CD4-positive, CD25-positive, alpha-beta regulatory T cell (primary cell): ENCODE results near the gene DIPK1A. TPM values are rescaled to one million over a fixed set of nuclear protein-coding genes. Genes with fewer than 3 reads are reported as not detected.

ENCODE experiments used
- ATAC-seq, 2 donors: fragments of 150-1000 bp; cut with Tn5 transposase; one replicate each; pipeline ENCODE4 v1.10.0; 2021; ENCODE audit warnings: low read depth in 2 of 2, moderate number of reproducible peaks in 2 of 2, moderate library complexity in 1 of 2
- DNase-seq, 3 donors: peaks; one replicate each; pipeline versions ENCODE4 v3.0.0 to v3.0.0-alpha.2; 2012 to 2022; ENCODE audit warnings: mixed read lengths in 1 of 3
- H3K27ac ChIP-seq: one replicate; pipeline ENCODE4 v1.7.0; 2013; ENCODE audit warnings: mild to moderate bottlenecking, low read length; ENCODE audit not compliant: insufficient read depth, poor library complexity, severe bottlenecking
- H3K27me3 ChIP-seq: one replicate; pipeline ENCODE4 v1.7.0; 2013; ENCODE audit warnings: low read length; ENCODE audit not compliant: control insufficient read depth, insufficient read depth
- H3K36me3 ChIP-seq: one replicate; pipeline ENCODE4 v1.7.0; 2013; ENCODE audit warnings: mild to moderate bottlenecking, low read length, moderate library complexity; ENCODE audit not compliant: control insufficient read depth, insufficient read depth
- H3K4me1 ChIP-seq: 2 replicates; pipeline ENCODE4 v1.7.0; 2013; ENCODE audit warnings: mild to moderate bottlenecking, low read length; ENCODE audit not compliant: insufficient read depth, control insufficient read depth, poor library complexity, severe bottlenecking
- H3K4me3 ChIP-seq: one replicate; pipeline ENCODE4 v1.7.0; 2013; ENCODE audit warnings: low read depth, mild to moderate bottlenecking, low read length, moderate library complexity
- H3K9me3 ChIP-seq, 2 experiments: 1 replicate in 1 of 2; 2 replicates in 1 of 2; pipeline ENCODE4 v1.7.0; 2013; ENCODE audit warnings: low read length in 2 of 2, mild to moderate bottlenecking in 1 of 2, moderate library complexity in 1 of 2; ENCODE audit not compliant: control insufficient read depth in 2 of 2
- H3K27ac Mint-ChIP-seq, 3 donors: one replicate each; pipeline ENCODE4 v1.8.0; 2020 to 2022; ENCODE audit warnings: mild to moderate bottlenecking in 3 of 3, mixed read lengths in 3 of 3, moderate library complexity in 2 of 3
- H3K27me3 Mint-ChIP-seq: one replicate; pipeline ENCODE4 v1.8.0; 2022; ENCODE audit warnings: mild to moderate bottlenecking, mixed read lengths
- H3K36me3 Mint-ChIP-seq: one replicate; pipeline ENCODE4 v1.8.0; 2020; ENCODE audit warnings: mixed read lengths
- H3K4me1 Mint-ChIP-seq, 4 donors: one replicate each; pipeline ENCODE4 v1.8.0; 2020 to 2022; ENCODE audit warnings: mixed read lengths in 4 of 4, mild to moderate bottlenecking in 1 of 4
- H3K4me3 Mint-ChIP-seq, 4 donors: one replicate each; pipeline ENCODE4 v1.8.0; 2020 to 2022; ENCODE audit warnings: mild to moderate bottlenecking in 4 of 4, mixed read lengths in 4 of 4, moderate library complexity in 3 of 4
- H3K9me3 Mint-ChIP-seq, 7 donors: one replicate each; pipeline ENCODE4 v1.8.0; 2020 to 2022; ENCODE audit warnings: mixed read lengths in 7 of 7, mild to moderate bottlenecking in 3 of 7, moderate library complexity in 2 of 7
- polyA plus RNA-seq, 4 donors: library from polyadenylated mRNA; unstranded; fragments of 300-500 nt; fragmentation: Illumina TruSeq; gene quantifications; one replicate each; pipeline ENCODE4 v1.2.3, GENCODE V29; 2021
- total RNA-seq: library from RNA; stranded (reverse); gene quantifications from one replicate; pipeline ENCODE4 v1.2.3, GENCODE V29; 2022

DIPK1A gene
- total and polyA plus RNA-seq, 5 donors from 2014 or later = 10.9 to 19.6 (median 14.7) TPM

DNA sequence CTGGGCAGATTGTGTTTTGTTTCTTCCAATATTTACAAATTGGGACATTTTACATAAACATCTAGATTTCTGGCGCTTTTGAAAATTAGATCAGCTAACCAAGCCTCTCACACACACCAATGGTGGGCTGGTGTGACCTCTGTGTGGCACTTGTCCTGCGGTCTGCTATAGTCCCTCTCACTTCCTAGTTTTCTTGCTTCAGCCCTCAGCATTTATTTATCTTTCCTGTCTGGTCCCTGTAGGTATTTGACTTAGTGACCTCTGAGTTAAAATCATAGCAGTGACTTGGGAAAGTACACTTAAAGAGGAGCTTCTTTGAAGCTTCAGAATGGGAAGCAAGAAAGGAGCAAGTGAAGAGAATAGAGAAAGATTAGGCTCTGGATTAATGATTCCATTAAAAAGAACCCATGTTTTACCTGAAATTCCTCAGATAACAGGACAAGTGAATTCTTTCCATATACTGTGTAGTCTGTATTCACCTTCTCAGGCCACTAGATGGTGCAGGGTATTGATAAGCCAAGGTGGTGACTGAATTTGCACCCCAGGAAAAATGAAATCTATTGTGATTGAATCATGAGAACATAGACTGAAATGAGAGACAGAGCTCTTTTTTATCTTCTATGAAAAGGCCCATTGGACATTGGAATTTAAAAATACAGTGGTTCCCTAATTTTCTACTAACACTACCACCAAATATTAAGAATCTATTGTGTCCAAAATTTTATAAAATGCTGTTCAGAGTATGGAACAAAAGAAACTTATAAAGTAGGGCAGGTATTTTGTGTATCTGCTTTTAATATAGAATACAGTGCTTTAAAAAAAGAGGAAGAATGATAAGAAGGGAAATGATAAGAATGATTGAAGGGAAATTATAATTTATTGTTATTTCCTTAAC, 7.1 kb upstream of the DIPK1A start:
- Mint-ChIP-seq H3K36me3 (no peaks in the 10 kb centered on the region), H3K27me3 (no peaks in the 10 kb centered on the region), H3K4me1 (peaks cover 15 to 25% (median 20%) of the 10 kb centered on the region in 4 donors), H3K9me3 (no peaks in the 10 kb centered on the region), H3K4me3 (peak overlapping the region in 1 of 4 donors; percentile 6), H3K27ac (peak overlapping the region in 2 of 3 donors; percentile 18 to 28)
- no peaks in the 10 kb centered on the region for H3K27me3 ChIP-seq
- peak in 2 of 3 donors; percentile 52 to 71 for DNase-seq
- no peaks in the 10 kb centered on the region for H3K9me3 ChIP-seq
- H3K4me1 ChIP-seq = peaks cover 34% of the 10 kb centered on the region
- H3K4me3 ChIP-seq = no peak overlapping the region
- ATAC-seq = peak; percentile 57 to 63
- no peaks in the 10 kb centered on the region for H3K36me3 ChIP-seq
- H3K27ac ChIP-seq = no peak overlapping the region

- no peaks in the 10 kb centered on the region for H3K27me3 Mint-ChIP-seq
- H3K36me3 ChIP-seq = no peaks in the 10 kb centered on the region
- peak overlapping the region; percentile 52 for H3K4me3 ChIP-seq
- ATAC-seq (peak; percentile 16 to 30), DNase-seq (peak; percentile 30 to 90 (median 70))
- peak overlapping the region; percentile 97 for H3K27ac ChIP-seq
- H3K9me3 Mint-ChIP-seq = no peaks in the 10 kb centered on the region
- H3K4me3 Mint-ChIP-seq = no peak overlapping the region
- H3K9me3 ChIP-seq = no peaks in the 10 kb centered on the region
- no peaks in the 10 kb centered on the region for H3K27me3 ChIP-seq
- no peak overlapping the region for H3K27ac Mint-ChIP-seq
- peaks cover 12 to 20% (median 16%) of the 10 kb centered on the region in 4 donors for H3K4me1 Mint-ChIP-seq
- H3K36me3 Mint-ChIP-seq = no peaks in the 10 kb centered on the region
- peaks cover 43% of the 10 kb centered on the region for H3K4me1 ChIP-seq
Measured at GRCh38 chr1:92964998-92965397, 3.7 kb upstream of the DIPK1A start.

DNA sequence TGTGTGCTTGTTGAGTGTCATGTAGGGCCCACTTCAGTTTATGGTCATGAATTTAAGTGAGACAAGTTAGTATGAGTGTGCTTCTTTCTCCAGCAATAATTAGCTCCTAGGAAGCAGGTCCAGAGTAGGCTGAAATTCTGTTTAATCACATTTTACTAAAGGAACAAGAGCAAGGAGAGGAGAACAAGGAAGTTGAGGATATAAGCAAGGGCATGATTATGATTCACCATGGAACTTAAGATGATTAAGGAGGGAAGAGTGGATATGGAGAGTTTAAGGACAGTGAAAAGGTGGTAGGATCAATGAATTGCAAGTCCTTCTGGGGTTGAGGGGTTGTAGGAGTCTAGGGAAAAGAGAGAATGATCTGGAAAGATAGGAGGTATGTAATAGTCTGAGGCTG, 3.1 kb upstream of the DIPK1A start:
- H3K9me3 Mint-ChIP-seq = no peaks in the 10 kb centered on the region
- H3K9me3 ChIP-seq = no peaks in the 10 kb centered on the region
- H3K27me3 Mint-ChIP-seq = no peaks in the 10 kb centered on the region
- H3K27ac ChIP-seq = peak overlapping the region; percentile 97
- H3K27ac Mint-ChIP-seq = no peak overlapping the region
- H3K4me1 Mint-ChIP-seq = peaks cover 13 to 21% (median 17%) of the 10 kb centered on the region in 4 donors
- H3K4me1 ChIP-seq = peaks cover 50% of the 10 kb centered on the region
- peak overlapping the region; percentile 52 for H3K4me3 ChIP-seq
- no peaks in the 10 kb centered on the region for H3K36me3 Mint-ChIP-seq
- DNase-seq = no peak
- H3K27me3 ChIP-seq = no peaks in the 10 kb centered on the region
- no peak for ATAC-seq
- no peaks in the 10 kb centered on the region for H3K36me3 ChIP-seq
- H3K4me3 Mint-ChIP-seq = no peak overlapping the region

DNA sequence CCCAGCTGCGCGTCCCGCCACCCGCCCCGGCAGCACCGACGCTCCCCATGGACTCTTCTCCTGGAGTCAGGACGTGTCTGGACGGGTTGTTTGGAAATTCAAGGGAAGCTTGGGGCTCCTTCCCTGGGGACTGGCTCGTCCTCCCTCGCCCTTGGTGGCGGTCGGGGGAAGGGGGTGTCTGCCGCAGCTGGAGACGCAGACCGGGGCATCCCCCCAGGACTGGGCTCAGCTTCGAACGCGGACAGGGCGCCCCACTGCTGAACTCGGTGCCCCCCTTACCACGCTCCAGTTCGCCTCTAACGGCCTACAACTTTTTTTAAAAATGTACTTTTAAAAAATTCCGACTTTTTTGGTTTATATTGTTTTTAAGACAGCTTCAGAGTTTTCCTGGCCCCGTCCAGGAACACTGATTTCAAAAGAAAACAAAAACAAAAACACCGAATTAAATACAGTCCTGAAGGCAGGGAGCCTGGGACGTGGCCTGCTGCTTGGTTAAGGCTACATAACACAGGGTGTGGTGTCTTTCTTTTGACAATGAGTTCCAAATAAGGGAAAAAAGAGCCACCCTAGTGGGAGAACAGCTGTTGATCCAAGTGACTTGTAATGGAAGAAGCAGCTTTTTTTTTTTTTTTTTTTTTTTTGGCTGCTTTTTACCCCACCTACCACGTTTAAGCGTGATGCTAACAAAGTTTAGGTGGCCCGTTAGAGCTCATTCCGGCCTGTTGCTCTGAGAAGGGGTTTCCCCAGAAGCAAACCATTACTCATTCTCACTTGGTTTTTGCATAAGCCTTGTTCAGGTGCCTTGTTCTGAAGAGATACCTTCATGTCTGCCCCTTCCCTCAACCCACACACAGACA, 862 bp upstream of the DIPK1A start:
- peak overlapping the region; percentile 97 for H3K27ac ChIP-seq
- DNase-seq (peak; percentile 73 to 95 (median 84)), ATAC-seq (peak; percentile 68 to 74)
- Mint-ChIP-seq H3K4me1 (peaks cover 18 to 31% (median 24%) of the 10 kb centered on the region in 4 donors), H3K4me3 (no peak overlapping the region), H3K9me3 (no peaks in the 10 kb centered on the region), H3K27ac (peak overlapping the region in 1 of 3 donors; percentile 89), H3K36me3 (no peaks in the 10 kb centered on the region), H3K27me3 (no peaks in the 10 kb centered on the region)
- H3K36me3 ChIP-seq = no peaks in the 10 kb centered on the region
- H3K27me3 ChIP-seq = no peaks in the 10 kb centered on the region
- peak overlapping the region; percentile 79 for H3K4me3 ChIP-seq
- H3K9me3 ChIP-seq = no peaks in the 10 kb centered on the region
- H3K4me1 ChIP-seq = peaks cover 72% of the 10 kb centered on the region

DNA sequence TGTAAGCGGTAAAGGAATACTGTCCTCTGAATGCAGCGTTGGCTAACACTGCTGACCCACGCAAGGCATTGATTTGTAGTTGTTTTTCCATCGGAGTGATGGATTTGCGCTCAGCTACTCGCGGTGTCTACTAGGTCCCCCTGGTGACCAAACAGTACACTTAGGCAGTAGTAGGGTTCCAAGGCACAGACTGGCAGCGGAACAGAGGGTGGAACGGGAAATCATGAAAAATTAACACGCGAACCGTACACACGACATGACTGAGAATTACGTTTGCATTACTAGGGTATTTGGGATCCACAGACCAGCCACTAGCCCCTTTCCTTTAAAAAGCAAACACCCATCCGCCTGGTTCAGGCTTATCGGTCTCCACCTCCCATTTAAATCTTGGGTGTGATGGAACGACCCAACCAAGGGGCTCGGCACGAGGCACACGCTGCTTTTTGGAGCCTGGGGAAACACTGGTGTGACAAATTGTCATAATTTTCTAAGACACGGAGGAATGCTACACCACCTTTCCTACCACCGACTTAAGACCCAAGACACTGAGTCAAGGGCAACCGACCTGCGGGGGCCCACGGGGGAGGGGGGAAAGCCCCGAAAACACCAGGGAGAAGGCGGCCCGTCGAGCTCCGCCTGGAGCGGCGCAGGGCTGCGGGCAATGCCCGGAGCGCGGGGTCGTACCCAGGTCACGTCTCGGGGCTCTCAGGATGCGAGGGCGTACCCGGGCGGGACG, 699 bp downstream of the DIPK1A start:
- Mint-ChIP-seq H3K9me3 (no peaks in the 10 kb centered on the region), H3K27ac (peak overlapping the region; percentile 95 to 99 (median 98)), H3K36me3 (no peaks in the 10 kb centered on the region), H3K4me3 (peak overlapping the region; percentile 93 to 98 (median 95)), H3K27me3 (no peaks in the 10 kb centered on the region), H3K4me1 (peaks cover 29 to 46% (median 38%) of the 10 kb centered on the region in 4 donors)
- Histone ChIP-seq H3K27ac (peak overlapping the region; percentile 97), H3K27me3 (no peaks in the 10 kb centered on the region), H3K9me3 (no peaks in the 10 kb centered on the region), H3K4me3 (peak overlapping the region; percentile 93), H3K36me3 (no peaks in the 10 kb centered on the region), H3K4me1 (peaks cover 85% of the 10 kb centered on the region)
- peak; percentile 55 to 57 for ATAC-seq
- DNase-seq = peak; percentile 48 to 91 (median 84)

GRCh38 chr1:92958203-92958970, 2.9 kb downstream of the DIPK1A start:
- Mint-ChIP-seq H3K9me3 (no peaks in the 10 kb centered on the region), H3K27ac (peak overlapping the region; percentile 76 to 97 (median 80)), H3K4me1 (peaks cover 35 to 57% (median 47%) of the 10 kb centered on the region in 4 donors), H3K27me3 (no peaks in the 10 kb centered on the region), H3K4me3 (peak overlapping the region; percentile 44 to 90 (median 74)), H3K36me3 (no peaks in the 10 kb centered on the region)
- H3K27ac ChIP-seq = peak overlapping the region; percentile 71
- peaks cover 79% of the 10 kb centered on the region for H3K4me1 ChIP-seq
- H3K27me3 ChIP-seq = no peaks in the 10 kb centered on the region
- H3K4me3 ChIP-seq = peak overlapping the region; percentile 68
- ATAC-seq = no peak
- no peaks in the 10 kb centered on the region for H3K36me3 ChIP-seq
- DNase-seq = no peak
- H3K9me3 ChIP-seq = no peaks in the 10 kb centered on the region
